Body of pancreas (tissue), 4 donors: ENCODE measurements around the gene SIGLEC1.

Source experiments
- CTCF ChIP-seq, 7 experiments: fragments of 450-650 bp in 4 of 7; fragments of 200-600 bp in 3 of 7; sonication (generic) in 3 of 7; IDR thresholded peaks; one replicate each; pipeline ENCODE4 v1.5.1; 2016 to 2019; ENCODE audit warnings: antibody characterized with exemption in 7 of 7
- POLR2A ChIP-seq, 3 donors: fragments of 450-650 bp; IDR thresholded peaks; one replicate each; pipeline ENCODE4 v1.6.1; 2016; ENCODE audit warnings: antibody characterized with exemption in 3 of 3, mild to moderate bottlenecking in 2 of 3

- TF ChIP-seq CTCF (IDR thresholded peaks at IDR 0.05) (no peak), POLR2A (IDR thresholded peaks at IDR 0.05) (no peak)
Observed at GRCh38 chr20:3739054-3739925, 26.9 kb upstream of the SIGLEC1 start.
